Sigmoid colon (tissue), 3 donors: ENCODE results near the gene ARHGEF9.

ENCODE experiments used
- POLR2A ChIP-seq, 2 donors: fragments of 450-650 bp; IDR thresholded peaks; one replicate each; pipeline ENCODE4 v1.6.1; 2016; ENCODE audit warnings: antibody characterized with exemption in 2 of 2, mild to moderate bottlenecking in 2 of 2, moderate library complexity in 2 of 2
- TF ChIP-seq, protein P1 (sequence below), 4 experiments: fragments of 450-650 bp in 3 of 4; fragments of 200-600 bp in 1 of 4; IDR thresholded peaks; one replicate each; pipeline ENCODE4 v1.5.1; 2016 to 2019; ENCODE audit warnings: antibody characterized with exemption in 4 of 4, mild to moderate bottlenecking in 3 of 4, moderate library complexity in 2 of 4

DNA sequence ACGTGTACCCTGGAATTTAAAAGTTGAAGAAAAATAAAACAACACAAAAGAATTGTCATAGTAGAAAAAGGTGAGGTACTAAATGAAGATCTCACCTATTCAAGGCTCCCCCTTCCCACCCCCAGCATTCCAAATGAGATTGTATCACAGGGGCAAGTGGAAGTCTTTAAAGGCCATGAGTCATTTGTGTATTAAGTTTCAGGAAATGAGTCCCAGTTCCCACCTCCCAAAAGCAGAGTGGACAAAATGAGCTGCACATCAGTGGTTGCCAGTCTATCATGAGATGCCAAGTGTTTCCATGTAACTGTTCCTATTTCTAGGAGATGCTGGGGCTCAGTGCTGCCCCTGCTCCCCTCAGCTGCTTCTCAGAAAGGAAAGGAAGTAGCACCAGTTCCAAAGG lies 20.1 kb downstream of the ARHGEF9 start:
- TF ChIP-seq, protein P1, sequence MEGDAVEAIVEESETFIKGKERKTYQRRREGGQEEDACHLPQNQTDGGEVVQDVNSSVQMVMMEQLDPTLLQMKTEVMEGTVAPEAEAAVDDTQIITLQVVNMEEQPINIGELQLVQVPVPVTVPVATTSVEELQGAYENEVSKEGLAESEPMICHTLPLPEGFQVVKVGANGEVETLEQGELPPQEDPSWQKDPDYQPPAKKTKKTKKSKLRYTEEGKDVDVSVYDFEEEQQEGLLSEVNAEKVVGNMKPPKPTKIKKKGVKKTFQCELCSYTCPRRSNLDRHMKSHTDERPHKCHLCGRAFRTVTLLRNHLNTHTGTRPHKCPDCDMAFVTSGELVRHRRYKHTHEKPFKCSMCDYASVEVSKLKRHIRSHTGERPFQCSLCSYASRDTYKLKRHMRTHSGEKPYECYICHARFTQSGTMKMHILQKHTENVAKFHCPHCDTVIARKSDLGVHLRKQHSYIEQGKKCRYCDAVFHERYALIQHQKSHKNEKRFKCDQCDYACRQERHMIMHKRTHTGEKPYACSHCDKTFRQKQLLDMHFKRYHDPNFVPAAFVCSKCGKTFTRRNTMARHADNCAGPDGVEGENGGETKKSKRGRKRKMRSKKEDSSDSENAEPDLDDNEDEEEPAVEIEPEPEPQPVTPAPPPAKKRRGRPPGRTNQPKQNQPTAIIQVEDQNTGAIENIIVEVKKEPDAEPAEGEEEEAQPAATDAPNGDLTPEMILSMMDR (IDR thresholded peaks at IDR 0.05) = no peak
- no peak for TF ChIP-seq POLR2A (IDR thresholded peaks at IDR 0.05)
